Activated CD8-positive, alpha-beta memory T cell treated with anti-CD3 and anti-CD28 coated beads, Interleukin-2, amount 50 U/mL, for 1 hour (primary cell): ENCODE results near the gene GRK5.

ENCODE experiments used
- DNase-seq: peaks from one replicate; pipeline ENCODE4 v3.0.0-alpha.2; 2020; ENCODE audit errors: extremely low read depth

Gene GRK5

DNA sequence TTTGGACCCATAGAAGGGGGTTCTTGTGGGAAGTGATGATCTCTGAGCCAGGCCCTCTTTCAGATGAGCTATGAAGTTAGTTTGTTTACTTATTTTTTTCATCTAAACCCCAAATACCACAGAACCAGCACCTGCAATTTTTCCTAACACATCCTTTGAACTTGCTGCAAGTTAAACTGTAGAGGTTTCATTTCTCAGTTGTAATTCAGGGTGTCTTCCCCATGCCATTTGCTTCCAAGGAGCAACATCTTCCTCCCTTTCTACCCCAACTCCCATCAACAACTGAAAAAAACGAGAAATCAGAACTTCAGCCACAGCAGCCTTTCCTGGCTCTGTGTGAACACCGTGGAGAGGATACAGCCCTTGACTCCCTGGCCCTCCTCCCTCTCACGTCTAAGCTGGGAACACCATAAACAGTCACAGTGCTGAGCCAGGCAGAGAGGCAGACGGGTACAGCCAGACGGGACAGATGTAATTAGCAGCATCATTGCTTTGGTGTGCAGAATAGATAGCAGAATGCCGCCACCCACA, 271.5 kb downstream of the GRK5 start:
- DNase-seq: no peak

DNA sequence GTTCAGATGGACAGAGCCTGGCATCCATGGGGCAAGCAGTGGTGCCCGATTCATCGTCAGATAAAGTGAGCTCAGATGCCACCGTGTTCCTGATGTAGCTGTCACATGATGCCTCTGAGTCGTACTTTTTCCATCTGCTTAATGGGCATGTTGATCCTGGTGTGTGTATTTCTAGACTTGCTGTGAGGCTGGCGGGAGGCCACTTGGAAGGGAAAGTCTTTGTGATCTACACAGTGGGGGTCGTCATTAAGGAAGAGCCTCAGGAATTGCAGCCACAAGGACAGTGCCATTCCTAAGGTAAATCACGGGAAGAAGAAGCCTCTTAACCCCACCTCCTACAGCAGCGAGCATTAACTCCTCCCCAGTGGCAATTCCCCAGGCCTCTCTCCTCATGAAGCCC, 272.2 kb downstream of the GRK5 start:
- no peak for DNase-seq

DNA sequence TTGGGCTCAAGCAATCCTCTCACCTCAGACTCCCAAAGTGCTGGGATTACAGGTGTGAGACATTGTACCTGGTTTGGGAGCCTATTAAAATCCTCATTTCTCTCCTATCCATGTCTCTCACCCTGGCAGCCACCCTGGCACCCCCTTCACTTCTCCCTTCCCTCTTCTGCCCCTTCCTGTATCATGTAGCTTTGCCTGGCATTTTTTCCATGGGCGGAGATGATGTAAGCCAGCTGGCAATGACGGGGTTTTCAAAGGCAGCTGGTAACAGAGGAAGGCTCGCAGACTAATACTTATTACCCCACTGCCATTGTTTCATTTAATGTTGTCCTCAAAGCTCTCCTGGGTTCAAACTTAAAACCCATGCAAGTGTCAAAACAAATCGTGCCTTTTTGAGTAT, 273.3 kb downstream of the GRK5 start:
- DNase-seq: no peak

DNA sequence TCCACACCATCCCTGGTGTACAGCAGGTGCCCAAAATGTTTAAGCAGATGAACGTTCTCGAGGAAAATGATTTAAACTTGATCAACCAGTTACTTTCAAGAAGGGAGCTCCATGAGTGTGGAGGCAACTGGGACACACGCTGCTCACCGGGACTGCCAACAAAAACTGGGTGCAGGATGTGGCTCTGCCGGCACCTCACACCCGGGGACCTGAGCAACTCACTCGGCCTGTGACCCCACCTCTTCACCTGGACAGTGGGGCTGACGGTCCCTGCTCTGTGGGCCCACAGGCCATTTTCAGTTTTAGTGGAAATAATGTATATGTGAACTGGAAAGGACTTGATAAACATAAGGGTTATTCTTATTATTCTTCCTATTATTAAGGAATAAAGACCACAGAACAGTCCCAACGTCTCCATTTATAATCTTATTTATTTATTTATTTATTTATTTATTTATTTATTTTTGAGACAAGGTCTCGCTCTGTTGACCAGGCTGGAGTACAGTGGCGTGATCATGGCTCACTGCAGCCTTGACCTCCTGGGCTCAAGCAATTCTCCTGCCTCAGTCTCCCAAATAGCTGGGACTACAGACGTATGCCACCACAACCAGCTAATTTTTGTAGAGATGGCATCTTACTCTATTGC, 274.5 kb downstream of the GRK5 start:
- no peak for DNase-seq

DNA sequence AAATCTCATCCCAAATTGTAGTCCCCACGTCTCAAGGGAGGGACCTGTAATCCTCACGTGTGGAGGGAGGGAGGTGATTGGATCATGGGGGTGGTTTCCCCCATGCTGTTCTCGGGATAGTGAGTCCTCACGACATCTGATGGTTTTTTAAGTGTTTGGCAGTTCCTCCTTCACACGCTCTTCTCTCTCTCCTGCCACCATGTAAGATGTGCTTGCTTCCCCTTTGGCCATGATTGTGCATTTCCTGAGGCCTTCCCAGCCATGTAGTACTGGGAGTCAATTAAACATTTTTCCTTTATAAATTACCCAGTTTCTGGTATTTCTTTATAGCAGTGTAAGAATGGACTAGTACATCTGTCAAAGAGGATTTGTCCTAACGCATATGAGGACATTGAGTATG, 275.6 kb downstream of the GRK5 start:
- no peak for DNase-seq

DNA sequence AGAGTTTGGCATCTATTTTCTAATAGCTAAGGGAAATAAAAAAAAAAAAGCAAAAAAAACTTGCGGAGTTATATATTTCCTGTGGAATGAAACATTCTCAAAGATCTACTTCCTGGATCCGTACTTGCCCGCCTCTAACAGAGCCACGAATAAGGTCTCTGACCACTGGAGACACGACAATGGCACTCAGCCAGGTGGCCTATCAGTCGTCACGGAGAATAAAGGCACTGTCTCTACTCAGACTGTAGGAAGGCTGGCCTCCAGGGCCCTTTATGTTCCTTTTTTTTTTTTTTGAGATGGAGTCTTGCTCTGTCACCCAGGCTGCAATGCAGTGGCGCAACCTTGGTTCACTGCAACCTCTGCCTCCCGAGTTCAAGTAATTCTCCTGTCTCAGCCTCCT, 276.5 kb downstream of the GRK5 start:
- no peak for DNase-seq

DNA sequence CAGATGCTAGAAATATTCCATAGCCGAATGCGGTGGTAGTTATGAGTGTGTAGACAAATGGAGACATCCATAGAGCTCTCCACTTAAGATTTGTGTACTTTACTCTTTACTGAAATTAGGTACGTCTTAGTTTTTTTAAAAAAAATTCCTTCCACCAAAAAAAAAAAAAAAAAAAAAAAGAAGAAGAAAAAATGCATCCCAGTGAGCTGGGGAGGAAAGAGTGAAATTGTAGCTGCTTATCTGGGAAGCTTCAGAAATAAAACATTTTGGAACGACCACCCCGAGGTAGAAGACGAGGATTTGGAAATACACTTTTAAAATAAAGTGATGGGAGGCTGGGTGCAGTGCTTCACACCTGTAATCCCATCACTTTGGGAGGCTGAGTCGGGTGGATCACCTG, 281.3 kb downstream of the GRK5 start:
- no peak for DNase-seq

DNA sequence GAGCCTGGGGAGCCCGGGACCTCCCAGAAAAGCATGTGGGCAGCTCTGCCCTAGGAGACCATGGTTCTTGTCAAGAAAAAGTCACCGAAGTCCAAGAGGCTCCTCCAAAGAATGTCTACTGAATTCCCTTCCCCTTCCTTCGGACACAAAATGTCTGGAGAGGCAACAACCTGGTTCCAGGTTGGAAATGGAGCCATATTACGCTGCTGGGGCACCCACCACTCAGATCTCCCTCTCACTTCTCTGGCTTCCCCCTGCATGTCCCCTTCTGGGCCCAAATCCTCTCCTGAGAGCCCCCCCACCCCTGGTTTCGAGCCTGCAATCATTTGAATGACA, 282.6 kb downstream of the GRK5 start:
- DNase-seq: no peak

DNA sequence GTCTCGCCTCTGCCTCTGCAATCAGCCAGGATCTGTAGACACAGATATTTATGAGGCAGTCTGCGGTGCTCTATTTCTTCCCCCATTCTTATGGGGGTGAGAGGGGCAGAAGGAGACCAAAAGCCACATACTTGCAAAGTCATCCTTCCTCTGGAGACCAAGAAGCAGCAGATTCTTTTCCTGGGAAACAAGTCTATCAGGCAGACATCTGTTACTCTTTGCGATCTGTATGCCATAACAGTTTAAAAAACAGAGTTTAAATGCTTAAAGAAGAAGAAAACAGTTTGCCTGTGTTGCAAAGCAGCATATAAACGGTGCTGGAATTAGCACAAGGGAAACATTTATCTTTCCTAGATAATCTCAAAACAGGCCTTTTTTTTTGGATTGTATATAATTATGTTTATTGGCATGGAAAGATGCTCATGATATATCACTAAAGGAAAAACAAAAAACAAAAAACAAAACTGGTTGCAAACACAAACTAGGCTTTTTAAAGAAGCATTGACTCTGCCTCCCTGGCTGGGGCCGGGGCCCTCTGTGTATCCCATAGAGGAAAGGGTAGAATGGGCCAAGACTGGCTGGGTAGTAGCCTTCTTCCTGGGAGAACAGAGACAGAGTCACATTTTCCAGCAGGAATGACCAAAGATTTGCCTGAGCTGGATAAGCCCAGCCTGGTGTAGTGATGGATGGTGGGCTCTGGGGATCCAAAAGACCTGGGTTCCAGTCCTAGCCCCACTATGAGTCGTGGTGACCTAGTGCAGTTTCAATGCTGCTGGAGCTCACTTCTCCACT, 284.8 kb downstream of the GRK5 start:
- no peak for DNase-seq

DNA sequence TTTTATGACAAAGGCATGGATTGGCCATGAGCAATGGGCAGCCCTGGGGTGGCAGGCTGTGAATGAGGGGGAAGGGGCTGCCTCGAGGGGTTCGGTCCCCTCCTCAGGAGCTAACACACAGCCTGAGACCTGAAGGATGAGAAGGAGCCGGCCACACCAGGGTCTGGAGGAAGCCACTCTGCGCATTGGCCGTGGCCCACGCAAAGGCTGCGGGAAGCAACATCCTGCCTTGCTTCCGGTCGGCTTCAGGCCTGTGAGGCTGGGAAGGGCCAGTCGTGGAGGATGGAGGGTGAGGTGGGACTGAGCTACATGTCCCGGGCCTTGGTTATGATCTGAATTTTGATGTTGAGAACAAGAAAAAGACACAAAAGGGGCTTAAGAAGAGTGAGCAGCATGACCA, 285.8 kb downstream of the GRK5 start:
- no peak for DNase-seq

DNA sequence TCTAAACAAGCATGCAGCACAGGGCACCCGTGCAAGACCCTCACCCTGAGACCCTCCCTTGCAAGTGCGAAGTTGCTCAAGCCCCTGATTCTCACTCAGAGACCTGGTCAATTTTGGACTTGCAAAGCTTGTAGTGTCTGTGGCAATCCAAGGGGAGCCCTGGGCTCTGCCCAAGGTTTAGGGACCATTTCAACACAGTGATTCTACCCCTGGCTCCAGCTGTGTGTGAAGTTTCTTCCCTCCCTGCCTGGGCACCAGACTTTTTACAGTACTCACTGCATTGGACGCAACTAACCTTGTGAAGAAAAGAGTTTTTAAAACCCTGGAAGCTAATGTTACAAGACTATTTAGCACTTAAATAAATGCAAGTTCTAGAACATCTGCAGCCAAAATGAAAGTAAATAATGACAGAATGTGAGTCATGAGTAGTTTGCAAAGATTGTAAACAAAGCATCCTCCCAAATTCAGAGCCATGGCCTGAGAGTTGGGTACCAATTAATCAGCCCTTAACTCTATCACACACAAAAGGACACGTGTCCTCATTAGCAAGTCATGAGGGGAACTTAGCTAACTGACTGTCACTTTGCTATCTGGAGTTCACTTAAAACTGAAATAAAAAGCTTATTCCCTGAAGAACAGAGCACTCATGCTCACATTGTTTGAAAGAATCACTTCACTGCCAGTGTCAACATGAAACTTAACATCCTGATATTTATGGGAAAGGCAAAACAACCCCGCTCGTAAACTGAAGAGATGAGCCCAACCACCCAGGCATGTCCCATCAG, 287.1 kb downstream of the GRK5 start:
- no peak for DNase-seq

DNA sequence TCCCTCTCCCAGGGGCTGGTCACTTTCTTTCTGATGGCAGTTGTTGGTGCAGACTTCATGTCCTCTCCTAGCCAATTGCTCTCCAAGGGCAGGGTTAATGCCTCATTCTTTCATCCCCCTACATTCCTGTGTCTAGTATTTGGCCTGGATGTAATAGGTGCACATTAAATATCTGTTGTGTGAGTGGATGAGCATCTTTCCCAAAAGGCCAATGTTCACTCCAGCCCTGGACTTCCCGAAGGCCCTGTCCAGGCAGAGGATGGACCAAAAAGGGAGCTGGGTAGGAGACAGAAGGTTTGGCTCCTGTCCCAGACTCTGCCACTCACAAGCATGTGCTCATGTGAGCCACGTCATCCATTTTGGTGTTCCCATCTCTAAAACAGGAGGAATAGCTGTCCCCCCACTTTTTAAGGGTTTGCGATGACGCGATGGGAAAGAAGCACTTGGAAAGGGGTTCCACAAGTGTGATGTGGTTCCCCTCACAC, 287.7 kb downstream of the GRK5 start:
- DNase-seq: no peak

DNA sequence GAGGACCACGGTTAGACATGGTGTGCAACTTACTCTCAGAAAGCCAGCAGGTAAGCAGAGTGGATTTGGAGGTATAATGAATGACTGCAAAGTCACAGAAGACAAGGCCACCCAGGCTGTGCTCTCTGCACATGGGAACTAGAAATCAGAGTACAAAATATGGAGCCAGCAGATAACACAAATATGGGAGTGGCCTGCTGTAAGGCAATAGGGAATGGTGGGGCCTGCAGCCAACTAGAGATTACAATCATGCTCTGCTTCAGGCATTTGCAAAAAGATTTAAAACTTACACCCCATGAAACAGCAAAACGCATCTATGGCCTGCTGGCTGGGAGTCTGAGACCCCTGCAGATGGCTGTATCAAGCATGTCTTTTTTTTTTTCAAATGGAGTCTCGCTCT, 288.2 kb downstream of the GRK5 start:
- no peak for DNase-seq

DNA sequence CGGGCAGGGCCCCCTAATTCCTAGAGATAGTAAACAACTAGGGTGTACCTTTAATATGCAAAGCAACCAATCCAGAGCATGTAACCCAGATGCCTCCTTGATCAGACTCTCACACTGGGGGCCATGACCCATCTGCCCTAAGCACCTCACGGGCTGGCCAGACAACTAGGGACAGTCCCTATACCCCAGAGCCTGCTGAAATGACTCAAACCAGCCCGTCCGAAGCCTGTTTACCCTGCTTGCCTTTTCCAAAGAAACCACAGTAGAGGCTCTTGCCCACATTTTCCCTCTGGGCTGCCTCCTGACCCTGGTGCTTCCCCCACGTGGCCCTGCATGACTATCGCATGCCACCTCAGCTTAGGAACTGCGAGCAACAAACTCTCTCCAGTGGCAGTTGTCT, 288.9 kb downstream of the GRK5 start:
- DNase-seq: no peak

DNA sequence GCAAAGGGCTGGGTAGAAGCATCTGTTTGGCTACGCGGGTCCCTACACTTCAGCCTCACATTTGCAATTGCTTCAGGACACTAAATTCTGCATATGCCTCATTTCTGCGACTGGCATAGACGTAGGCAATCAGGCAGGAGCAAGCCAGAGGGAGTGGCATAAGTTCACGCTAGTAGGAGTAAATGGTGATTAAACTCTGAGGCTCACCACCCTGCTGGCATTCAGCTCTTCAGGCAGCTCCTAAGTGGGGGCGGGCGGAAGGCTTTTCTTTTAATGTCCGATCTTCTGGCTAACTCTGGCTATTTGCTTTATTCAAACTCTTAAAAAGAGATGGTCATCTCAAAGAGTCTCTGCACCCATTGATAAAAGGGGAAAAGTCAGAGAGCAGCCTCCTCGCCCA, 289.9 kb downstream of the GRK5 start:
- DNase-seq: no peak

DNA sequence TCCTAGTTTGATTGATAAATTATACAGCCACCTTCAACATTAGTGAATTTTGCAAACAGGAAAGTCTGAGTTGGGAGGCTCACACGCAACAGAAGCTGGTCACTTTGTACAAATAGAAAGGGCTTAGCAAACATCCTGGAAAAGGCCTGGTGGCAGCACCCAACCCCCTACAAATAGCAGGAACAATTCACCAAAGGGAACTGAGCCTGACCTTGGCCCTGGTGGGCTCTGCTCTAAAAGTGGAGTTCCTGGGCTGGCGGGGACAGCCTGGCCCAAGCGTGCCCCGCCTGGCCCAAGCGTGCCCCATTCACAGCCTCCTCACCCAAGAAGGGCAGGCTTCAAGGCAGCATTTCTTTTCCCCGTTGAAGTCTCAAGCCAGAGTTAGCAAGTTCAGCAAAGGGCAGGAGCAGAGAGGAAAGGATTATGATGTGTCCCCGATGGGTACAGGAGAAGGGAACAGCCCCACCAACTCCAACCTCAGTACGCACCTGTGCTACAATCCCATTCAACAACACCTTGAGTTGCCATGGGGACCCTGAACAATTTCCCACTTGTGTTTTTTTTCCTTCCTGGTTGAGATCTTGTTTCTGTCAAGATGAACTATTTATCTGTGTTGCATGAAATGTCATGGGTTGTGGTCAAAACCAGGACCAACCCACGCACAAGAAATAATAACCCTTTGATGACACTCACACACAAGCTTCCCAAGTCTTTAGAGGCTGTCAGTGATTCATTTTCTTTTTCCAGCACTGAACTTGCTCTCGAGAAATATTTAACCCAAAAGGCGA, 291.7 kb downstream of the GRK5 start:
- no peak for DNase-seq

DNA sequence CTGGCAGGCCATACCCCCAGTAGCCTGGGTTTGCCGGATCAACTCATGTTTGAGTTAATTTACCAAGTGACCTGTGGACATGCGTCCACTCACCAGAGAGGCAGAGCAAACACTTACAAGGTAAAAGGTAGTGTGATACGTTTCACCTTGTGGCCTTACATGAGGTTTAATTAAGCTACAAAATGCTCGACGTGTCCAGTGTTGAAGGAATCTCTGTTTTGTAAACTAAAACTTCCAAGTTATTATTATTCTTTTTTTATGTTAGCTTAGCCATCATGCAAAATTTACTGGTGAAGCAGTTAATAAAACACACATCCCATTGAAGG, 292.3 kb downstream of the GRK5 start:
- DNase-seq: no peak

DNA sequence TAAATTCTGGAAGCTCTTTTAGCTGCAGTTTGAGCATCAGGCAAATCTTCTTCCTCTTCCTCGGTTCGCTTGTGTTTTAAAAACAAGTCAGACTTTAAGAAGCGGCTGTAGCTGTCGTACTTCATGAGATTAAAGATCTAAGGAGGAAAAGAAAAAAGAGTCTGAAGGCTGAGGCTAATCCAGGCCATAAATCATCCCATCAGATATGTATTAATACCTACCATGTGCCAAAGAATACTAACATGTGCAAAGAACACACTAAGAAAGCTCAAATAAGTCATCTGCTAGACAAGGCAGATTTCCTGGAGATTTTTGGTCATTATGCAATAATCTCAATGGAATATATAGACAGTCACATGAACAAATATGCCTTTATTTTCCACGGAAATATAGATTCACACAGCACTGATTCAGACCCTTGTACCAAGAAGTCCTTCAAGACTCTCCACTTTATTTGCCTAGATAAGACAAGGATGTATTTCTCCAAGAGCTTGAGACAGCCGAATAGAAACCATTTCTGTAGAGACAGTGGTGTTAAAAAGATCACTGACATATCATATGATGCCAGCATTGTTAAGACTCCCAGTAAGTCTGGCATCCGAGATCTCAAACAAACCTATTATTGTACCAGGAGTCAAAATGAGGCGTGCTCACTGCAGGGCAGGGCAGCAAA, 292.9 kb downstream of the GRK5 start:
- DNase-seq: no peak

DNA sequence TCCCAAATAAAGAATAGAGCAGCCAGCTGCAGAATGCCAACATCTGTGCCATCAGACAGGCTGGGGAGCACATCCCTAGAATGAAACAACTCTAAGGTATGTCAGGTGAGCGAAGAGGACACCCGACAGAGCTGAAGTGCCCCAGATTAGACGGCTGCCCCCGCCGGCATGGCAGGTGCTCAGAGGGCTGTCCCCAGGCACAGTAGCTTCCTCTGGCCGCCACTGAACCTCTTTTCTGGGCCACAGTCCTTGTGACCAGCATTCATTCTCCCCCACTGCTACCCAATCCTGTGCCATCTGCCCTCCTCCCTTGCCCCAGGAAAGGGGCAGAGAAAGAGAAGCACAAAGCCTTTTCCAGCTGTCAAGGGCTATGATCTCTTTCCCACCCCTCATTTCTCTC, 293.4 kb downstream of the GRK5 start:
- DNase-seq: no peak

DNA sequence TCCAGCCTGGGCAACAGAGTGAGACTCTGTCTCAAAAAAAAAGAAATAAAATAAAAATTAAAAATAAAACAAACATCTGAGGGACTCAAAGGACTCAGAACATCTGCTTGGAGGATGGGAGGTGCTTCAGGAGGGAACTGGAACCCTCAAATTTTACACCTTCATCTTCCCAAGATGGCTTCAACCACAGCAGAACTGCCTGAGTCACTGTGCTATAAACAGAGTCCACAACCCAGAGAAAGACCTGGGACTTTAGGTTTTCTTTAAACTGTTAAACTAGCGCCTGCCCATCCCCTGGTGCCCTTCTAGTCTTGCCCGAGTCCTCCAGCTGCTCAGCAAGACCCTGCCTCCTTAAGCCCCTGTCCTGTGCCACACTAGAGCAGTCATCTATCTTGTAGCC, 294.3 kb downstream of the GRK5 start:
- DNase-seq: no peak

DNA sequence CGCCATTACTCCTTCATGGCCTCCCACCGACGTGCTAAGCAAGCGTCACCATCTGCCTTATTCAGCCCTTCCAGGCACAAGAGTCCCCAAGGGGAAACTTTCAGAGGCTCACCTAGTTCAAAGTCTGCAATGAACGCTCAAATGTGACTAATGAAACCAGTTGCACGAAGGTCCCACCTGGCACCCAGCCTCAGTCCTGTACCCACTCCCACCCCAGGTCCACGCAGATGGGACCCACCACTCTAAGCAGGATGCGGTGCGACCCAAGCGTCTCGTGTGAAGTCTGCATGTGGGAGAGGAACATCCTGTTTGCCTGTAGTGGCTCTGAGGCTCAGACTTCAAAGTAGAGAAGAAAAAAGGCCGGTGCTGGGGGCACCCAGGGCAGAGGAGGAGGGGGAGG, 294.8 kb downstream of the GRK5 start:
- peak; percentile 90 for DNase-seq
